Keratinocyte (primary cell): ENCODE measurements around the gene PRPF8. TPM values are rescaled to one million over a fixed set of nuclear protein-coding genes. Genes with fewer than 3 reads are reported as not detected.
"Not testable (repeated sequence)": the region's sequence is repeated elsewhere in the genome, so short reads cannot be mapped to it uniquely, and the experiment has no call there.

Source experiments
- DNase-seq: peaks from one replicate; pipeline ENCODE4 v3.0.0-alpha.2; 2011; ENCODE audit warnings: low read depth, missing footprints, low spot score
- FAIRE-seq: peaks from 2 replicates; lab custom pipeline; 2011; peaks lifted over from hg19 to GRCh38; lab: Jason Lieb, UNC
- H2AFZ ChIP-seq: 2 replicates; pipeline ENCODE4 v1.6.0; 2012; ENCODE audit warnings: low read length, control low read depth, inconsistent platforms; ENCODE audit not compliant: control insufficient read depth
- H3K27ac ChIP-seq: 2 replicates; pipeline ENCODE4 v1.5.1; 2011; ENCODE audit warnings: low read length; ENCODE audit not compliant: control insufficient read depth, insufficient read depth
- H3K27me3 ChIP-seq: 3 replicates; pipeline ENCODE4 v1.6.0; 2011; ENCODE audit warnings: low read length; ENCODE audit not compliant: control insufficient read depth, insufficient read depth; ENCODE audit errors: extremely low read depth
- H3K36me3 ChIP-seq, 2 experiments: 2 replicates in 1 of 2; 3 replicates in 1 of 2; pipeline ENCODE4 v1.5.1; 2011; ENCODE audit warnings: low read length in 2 of 2, mild to moderate bottlenecking in 1 of 2; ENCODE audit not compliant: control insufficient read depth in 2 of 2, insufficient read depth in 2 of 2; ENCODE audit errors: extremely low read depth in 1 of 2
- H3K4me1 ChIP-seq: 3 replicates; pipeline ENCODE4 v1.5.1; 2011; ENCODE audit warnings: low read length; ENCODE audit not compliant: control insufficient read depth, insufficient read depth; ENCODE audit errors: extremely low read depth
- H3K4me2 ChIP-seq: 3 replicates; pipeline ENCODE4 v1.6.0; 2011; ENCODE audit warnings: low read depth, low read length; ENCODE audit not compliant: control insufficient read depth, insufficient read depth; ENCODE audit errors: extremely low read depth
- H3K4me3 ChIP-seq, 3 experiments: fragments of 200-600 bp in 1 of 3; sonication (generic) in 1 of 3; 2 replicates in 2 of 3; 3 replicates in 1 of 3; pipeline ENCODE4 v1.5.1; 2011 to 2016; ENCODE audit warnings: low read length in 3 of 3, mild to moderate bottlenecking in 3 of 3, control low read depth in 2 of 3, inconsistent platforms in 1 of 3, low read depth in 1 of 3, mixed read lengths in 1 of 3, mixed run types in 1 of 3, moderate library complexity in 1 of 3; ENCODE audit not compliant: control insufficient read depth in 2 of 3, insufficient read depth in 2 of 3; ENCODE audit errors: extremely low read depth in 1 of 3
- H3K79me2 ChIP-seq: 2 replicates; pipeline ENCODE4 v1.6.0; 2012; ENCODE audit warnings: low read length; ENCODE audit not compliant: control insufficient read depth, insufficient read depth
- H3K9ac ChIP-seq: 3 replicates; pipeline ENCODE4 v1.6.0; 2011; ENCODE audit warnings: low read length; ENCODE audit not compliant: control insufficient read depth, insufficient read depth; ENCODE audit errors: extremely low read depth
- H3K9me1 ChIP-seq: 3 replicates; pipeline ENCODE4 v1.6.0; 2011; ENCODE audit warnings: low read length; ENCODE audit not compliant: control insufficient read depth, insufficient read depth; ENCODE audit errors: extremely low read depth
- H3K9me3 ChIP-seq: 2 replicates; pipeline ENCODE4 v1.5.1; 2012; ENCODE audit warnings: low read depth, low read length; ENCODE audit not compliant: control insufficient read depth
- H4K20me1 ChIP-seq: 3 replicates; pipeline ENCODE4 v1.6.0; 2011; ENCODE audit warnings: low read length; ENCODE audit not compliant: control insufficient read depth, insufficient read depth; ENCODE audit errors: extremely low read depth
- EZH2 ChIP-seq: IDR thresholded peaks from one replicate; pipeline ENCODE4 v1.6.1; 2012; ENCODE audit warnings: inconsistent platforms, mild to moderate bottlenecking, low read length, moderate library complexity
- dilution Hi-C: fragments of 300-500 bp; cut with MboI; formaldehyde crosslinking; loops from one replicate; pipeline ENCODE4 v1.7.0; 2020; ENCODE audit warnings: low sequenced_read_pairs; ENCODE audit not compliant: extremely low pct_ligation_motif_present
- polyA plus RNA-seq, 5 experiments: library from polyadenylated mRNA; depleted of rRNA in 3 of 5; stranded (reverse) in 3 of 5; stranded (forward) in 1 of 5; unstranded in 1 of 5; fragments of >200 nt; gene quantifications; 1 replicate in 1 of 5; 2 replicates in 3 of 5; 3 replicates in 1 of 5; pipeline versions ENCODE4 v1.2.1 to v1.2.3, GENCODE V29; 2011 to 2012; ENCODE audit warnings: missing spikeins in 2 of 5, low read depth in 1 of 5, low replicate concordance in 1 of 5
- TF ChIP-seq, protein P1 (sequence below), 3 experiments: IDR thresholded peaks in 1 of 3; conservative IDR thresholded peaks in 1 of 3; optimal IDR thresholded peaks in 1 of 3; 2 replicates in 2 of 3; 3 replicates in 1 of 3; pipeline versions ENCODE3 to v1.5.1; 2011; ENCODE audit warnings: low read length in 3 of 3, mild to moderate bottlenecking in 3 of 3, moderate library complexity in 2 of 3, control low read depth in 1 of 3, inconsistent platforms in 1 of 3; ENCODE audit not compliant: insufficient read depth in 2 of 3; ENCODE audit errors: extremely low read depth in 1 of 3

PRPF8 gene
- polyA plus RNA-seq, 1 donor (not counting 4 experiments of a cell fraction or from before 2014, with no cell fraction given) = 97.5 TPM

DNA sequence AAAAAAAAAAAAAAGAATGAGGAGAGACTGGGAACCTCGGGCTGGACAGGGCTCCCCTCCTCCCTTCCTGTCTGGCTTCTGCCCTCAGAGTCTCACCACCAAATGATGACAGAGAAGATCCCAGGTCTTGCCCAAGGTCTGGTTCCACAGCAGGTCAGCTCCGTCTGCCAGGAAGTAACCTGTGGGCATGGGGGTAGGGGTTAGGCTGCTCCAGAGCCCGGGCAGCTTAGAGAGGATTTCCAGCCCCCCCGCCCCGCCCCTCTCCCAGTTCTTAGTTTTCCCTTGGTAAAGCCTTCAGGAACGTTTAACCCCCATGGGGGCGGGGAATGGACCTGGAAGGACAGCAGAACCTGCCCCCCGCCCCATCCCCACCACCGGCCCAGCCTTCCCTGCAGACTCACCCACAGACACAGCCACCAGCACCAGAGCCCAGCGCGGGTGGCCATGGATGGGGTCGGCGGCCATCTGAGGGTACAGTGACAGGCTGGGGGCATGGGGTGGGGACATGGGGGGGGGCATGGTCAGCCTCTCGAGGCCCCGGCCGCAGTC lies 24.8 kb upstream of the PRPF8 start:
- Histone ChIP-seq H3K27me3 (no peaks in the 10 kb centered on the region), H3K27ac (no peak overlapping the region), H4K20me1 (peaks cover 28% of the 10 kb centered on the region), H3K4me1 (peaks cover 30% of the 10 kb centered on the region), H3K9ac (no peak overlapping the region), H3K79me2 (peaks cover 24% of the 10 kb centered on the region), H3K4me3 (peak overlapping the region in 1 of 3 experiments; percentile 50), H3K9me1 (no peaks in the 10 kb centered on the region), H3K4me2 (no peak overlapping the region), H3K36me3 (peaks cover 21 to 25% of the 10 kb centered on the region in 2 experiments), H2AFZ (no peak overlapping the region), H3K9me3 (no peaks in the 10 kb centered on the region)
- dilution Hi-C loops = no loop called here
- FAIRE-seq = no peak
- DNase-seq = no peak
- no peak for TF ChIP-seq EZH2
- TF ChIP-seq, protein P1, sequence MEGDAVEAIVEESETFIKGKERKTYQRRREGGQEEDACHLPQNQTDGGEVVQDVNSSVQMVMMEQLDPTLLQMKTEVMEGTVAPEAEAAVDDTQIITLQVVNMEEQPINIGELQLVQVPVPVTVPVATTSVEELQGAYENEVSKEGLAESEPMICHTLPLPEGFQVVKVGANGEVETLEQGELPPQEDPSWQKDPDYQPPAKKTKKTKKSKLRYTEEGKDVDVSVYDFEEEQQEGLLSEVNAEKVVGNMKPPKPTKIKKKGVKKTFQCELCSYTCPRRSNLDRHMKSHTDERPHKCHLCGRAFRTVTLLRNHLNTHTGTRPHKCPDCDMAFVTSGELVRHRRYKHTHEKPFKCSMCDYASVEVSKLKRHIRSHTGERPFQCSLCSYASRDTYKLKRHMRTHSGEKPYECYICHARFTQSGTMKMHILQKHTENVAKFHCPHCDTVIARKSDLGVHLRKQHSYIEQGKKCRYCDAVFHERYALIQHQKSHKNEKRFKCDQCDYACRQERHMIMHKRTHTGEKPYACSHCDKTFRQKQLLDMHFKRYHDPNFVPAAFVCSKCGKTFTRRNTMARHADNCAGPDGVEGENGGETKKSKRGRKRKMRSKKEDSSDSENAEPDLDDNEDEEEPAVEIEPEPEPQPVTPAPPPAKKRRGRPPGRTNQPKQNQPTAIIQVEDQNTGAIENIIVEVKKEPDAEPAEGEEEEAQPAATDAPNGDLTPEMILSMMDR (optimal IDR thresholded peaks at IDR 0.05 in 1 of 3, IDR thresholded peaks at IDR 0.05 in 1 of 3, conservative IDR thresholded peaks at IDR 0.05 in 1 of 3; ENCODE audit: extremely low read depth in 1 of 3, insufficient read depth in 2 of 3, low read length in 3 of 3) = no peak

DNA sequence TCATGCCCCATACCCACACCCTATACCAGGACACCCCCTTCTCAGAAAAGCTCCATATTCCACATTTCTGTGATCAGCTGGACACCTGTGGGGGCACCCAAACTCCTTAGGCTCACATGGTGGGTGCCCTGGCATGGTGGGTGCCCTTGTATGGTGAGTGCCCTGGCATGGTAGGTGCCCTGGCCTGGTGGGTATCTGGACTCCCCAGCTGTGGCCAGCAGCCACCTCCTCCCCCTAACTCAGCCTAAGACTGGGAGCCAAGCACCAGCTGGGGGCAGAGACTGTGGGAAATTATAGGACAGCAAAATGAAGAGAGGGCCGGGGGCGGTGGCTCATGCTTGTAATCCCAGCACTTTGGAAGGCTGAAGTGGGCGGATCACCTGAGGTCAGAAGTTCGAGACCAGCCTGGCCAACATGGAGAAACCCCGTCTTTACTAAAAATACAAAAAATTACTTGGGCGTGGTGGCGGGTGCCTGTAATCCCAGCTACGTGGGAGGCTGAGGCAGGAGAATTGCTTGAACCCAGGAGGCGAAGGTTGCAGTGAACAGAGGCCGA lies 24.2 kb upstream of the PRPF8 start:
- peaks cover 18% of the 10 kb centered on the region for H3K79me2 ChIP-seq
- H2AFZ ChIP-seq, H3K4me3 ChIP-seq, dilution Hi-C loops, H3K9me3 ChIP-seq, FAIRE-seq, DNase-seq, H3K27ac ChIP-seq, H3K9me1 ChIP-seq, H3K27me3 ChIP-seq, H3K4me2 ChIP-seq, H3K9ac ChIP-seq: not testable (repeated sequence)
- H3K36me3 ChIP-seq = peaks cover 19 to 20% of the 10 kb centered on the region in 2 experiments
- H3K4me1 ChIP-seq = peaks cover 26% of the 10 kb centered on the region
- peaks cover 22% of the 10 kb centered on the region for H4K20me1 ChIP-seq
